Activated CD8-positive, alpha-beta memory T cell treated with anti-CD3 and anti-CD28 coated beads for 1 hour (primary cell): Measurements from ENCODE around the gene LRRN2.

ENCODE experiments used
- DNase-seq, 2 donors: peaks; one replicate each; pipeline ENCODE4 v3.0.0-alpha.2; 2020; ENCODE audit warnings: low read depth in 1 of 2; ENCODE audit errors: extremely low read depth in 1 of 2

The LRRN2 gene

GRCh38 chr1:204712708-204713430, 27.3 kb upstream of the LRRN2 start:
- DNase-seq, result no peak

- no peak for DNase-seq
These were observed 26.6 kb upstream of the LRRN2 start for GRCh38 chr1:204711947-204712701.

DNA sequence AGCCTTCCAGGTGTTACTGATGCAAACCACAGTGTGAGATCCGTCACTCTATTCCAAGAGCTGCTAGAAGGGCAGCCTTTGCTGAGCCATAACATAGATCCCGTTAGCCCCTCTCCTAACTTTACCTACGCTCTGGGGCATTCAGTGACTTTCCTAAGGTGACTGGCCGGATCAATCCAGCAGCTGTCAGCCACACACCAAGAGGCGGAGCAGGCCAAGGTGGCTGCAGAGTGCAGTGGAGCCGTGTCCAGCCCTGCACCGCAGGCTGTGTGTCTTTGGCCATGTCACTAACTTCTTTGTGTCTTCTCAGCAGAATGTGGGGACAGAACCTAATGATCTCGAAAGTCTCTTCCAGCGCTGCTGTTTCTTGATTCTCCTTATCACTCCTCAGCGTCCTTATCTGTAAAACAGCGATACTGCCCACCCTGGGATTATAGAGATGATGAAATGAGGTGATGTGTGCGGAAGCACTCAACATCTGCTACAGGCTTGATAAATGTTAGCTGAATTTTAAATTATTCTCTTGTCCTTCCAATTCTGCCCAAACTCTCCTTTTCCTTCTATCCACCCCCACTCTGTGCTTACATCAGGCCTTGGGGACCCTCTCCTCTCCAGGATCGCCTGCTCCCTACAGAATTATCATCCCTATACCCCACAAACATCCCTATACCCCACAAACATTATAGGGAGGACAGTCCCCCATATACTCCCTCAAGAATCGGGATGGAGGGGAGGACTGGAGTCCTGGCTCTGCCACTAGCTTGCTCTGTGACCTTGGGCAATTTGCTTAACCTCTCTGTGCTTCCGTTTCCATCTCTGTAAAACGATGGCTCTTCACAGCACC, 25.8 kb upstream of the LRRN2 start:
- DNase-seq, result no peak

DNA sequence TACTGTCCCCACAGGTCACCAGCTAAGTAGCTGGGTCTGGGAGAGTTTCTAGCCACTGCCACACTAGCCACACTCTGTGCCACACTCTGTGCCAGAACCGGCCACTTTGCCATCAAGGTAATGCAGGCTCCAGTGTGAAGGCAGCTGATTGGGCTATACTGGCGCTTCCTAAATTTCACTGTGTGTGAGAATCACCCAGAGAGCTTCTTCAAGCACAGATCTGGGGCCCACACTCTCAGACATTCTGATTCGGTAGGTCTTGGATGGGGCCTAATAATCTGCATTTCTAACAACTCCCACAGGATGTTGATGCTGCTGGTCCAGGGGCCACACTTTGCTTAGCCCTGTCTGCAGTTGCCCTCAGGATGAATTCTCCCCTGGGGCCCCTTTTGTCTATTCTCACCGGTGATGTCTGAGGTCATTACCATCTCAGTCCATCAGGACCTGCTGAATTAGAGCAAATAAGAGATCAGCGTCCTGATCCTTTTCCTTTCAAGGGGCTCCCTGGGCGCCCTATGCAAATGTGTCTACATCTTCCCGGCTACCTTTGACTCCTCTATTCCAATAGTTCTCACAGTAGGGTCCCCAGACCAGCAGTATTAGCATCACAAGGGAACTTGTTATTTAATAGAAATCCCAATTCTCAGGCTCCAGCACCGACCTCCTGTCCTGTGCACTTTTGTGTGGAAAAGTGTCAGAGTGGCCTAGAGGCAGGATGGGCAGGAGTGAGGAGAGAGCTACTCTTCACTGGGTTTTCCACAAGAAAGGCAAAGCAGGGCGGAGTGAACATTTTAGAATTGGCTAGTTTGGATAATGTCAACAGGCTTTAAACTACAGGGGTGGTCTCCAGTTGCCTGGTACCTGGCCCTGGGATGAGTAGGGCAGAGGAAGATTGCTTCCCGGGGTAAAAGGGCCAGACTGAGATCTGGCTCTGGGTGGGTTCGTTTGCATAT, 24.7 kb upstream of the LRRN2 start:
- DNase-seq, result no peak

- no peak for DNase-seq
These were observed 23.5 kb upstream of the LRRN2 start for GRCh38 chr1:204709021-204709420.

DNA sequence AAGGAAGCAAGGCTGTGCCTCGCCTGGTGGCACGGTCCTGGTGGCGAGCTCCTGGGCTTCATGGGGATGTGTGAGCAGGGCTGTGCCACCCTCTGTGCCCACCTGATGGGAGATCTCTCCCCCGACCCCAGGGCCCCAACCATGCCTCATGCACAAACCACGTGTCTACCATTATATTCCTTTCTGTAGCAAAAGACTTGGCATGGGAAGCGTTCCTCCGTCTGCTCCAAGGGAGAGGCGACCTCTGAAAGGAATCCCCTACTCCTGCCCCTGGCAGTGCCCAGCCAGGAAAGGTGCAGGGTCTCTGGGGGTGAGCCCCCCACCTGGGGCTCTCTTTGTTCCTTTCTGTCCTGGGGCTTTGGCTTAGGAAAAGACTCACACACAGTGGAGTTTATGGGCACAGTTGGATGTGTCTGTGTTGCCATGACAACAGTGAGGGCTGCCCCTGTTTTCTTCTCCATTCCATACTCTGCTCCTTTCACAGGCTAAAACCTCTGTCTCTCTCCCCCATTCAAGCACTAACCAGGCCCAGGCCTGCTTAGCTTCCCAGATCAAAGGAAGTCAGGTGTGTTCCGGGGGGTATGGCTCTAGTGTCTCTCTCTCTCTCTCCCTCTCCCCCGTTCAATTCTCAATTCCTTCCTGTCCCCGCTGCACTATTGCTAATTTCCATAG, 21.4 kb upstream of the LRRN2 start:
- DNase-seq, result no peak

GRCh38 chr1:204705888-204706837, 20.6 kb upstream of the LRRN2 start:
- no peak for DNase-seq

DNA sequence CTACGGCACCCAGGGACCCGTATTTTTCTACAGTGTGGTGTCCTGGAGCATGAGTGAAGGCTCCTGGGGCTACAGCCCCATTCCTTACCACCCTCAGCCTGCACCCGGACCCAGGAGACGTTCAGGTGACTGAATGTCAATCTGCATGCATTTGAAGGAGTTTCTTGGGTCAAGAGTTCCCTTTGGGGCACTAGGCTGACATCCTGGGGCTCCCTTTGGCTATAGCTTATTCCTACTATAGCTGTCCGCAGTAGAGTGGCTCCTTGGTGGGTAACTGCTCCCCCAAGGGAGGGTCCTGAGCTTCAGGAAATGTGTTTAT, 19.9 kb upstream of the LRRN2 start:
- no peak for DNase-seq

DNA sequence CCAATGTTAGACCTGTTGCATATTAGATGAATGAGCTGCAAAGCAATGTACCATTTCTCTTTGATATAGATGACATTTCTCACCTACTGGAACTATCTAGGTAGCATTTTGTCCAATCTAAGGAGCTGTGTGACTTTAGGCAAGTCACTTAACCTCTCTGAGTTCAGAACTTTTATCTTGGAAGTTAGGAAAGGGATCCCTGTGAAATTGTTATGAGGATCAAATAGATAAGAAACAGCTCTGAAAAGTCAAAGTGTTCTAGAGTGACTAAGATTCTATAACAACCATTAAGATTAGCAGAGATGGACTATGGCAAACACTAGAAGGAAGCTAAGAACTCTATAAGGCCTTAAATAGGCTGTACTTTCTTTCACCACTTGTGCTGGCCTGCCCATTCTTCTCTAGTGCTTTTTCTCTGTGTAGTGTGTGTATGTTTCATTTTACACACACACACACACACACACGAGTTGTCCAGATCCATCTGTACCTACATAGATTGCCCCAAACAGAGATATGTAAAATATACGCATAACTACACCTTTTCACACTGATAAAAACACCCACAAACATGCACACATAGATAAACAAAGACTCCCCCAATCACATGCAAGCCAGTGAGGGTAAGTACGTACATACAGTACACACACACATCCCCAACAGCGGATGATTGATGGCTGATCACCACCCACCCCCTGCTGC, 19.4 kb upstream of the LRRN2 start:
- DNase-seq, result no peak

- DNase-seq, result no peak
These were observed 18.5 kb upstream of the LRRN2 start for GRCh38 chr1:204703826-204704612.

- DNase-seq, result no peak
These were observed 17.7 kb upstream of the LRRN2 start for GRCh38 chr1:204703268-204703664.

- no peak for DNase-seq
These were observed 17.2 kb upstream of the LRRN2 start for GRCh38 chr1:204702552-204703267.

- DNase-seq, result no peak
These were observed 15.7 kb upstream of the LRRN2 start for GRCh38 chr1:204701229-204701628.

DNA sequence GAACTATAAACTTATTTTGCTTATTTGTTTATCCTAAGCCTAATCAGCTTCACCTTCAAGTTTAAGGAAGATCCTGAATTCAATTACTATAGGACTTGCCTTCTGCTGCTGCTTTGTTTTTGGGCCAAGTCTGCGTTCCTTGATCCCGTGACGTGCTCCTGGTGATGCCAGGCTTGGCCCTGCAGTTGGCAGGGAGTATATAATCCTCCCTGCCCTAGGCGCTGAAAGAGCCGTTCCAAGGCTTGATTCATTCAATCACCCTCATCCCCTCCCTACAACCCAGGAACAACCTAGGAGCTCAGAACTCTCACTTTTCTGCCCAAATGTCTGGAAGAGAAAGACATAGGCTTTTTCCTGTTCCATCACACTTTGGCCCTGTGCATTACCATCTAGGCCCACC, 12.4 kb upstream of the LRRN2 start:
- no peak for DNase-seq

GRCh38 chr1:204696606-204697005, 11.1 kb upstream of the LRRN2 start:
- DNase-seq, result no peak

DNA sequence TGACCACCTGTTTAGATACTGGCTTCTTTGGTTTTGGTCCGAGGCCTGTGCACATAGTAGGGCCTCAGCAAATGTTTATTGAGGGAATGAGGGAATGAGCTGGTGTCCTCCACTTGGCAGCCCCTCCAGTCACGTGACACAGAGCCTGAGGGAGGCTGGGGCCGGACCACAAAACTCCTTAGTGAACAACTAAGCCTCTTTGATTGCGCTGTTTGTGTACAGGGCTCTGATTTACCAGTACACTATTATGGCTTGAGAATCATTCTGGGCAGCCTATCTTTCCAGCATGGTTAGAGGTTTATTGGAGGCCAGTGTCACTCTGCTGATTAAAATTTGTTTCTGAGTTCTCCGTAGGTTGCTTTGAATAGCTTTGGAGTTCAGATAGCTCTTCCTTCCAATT, 10.2 kb upstream of the LRRN2 start:
- DNase-seq, result no peak

GRCh38 chr1:204694145-204694544, 8.6 kb upstream of the LRRN2 start:
- DNase-seq, result no peak
